Activated CD8-positive, alpha-beta T cell treated with anti-CD3 and anti-CD28 coated beads for 36 hours (primary cell): ENCODE data around the gene ATP6AP2. TPM values are rescaled to one million over a fixed set of nuclear protein-coding genes. Genes with fewer than 3 reads are reported as not detected.
A peak's percentile ranks its signal among the peaks of the same experiment; 100 is the strongest.

Experiments used
- ATAC-seq: fragments of 200-7000 bp; cut with Tn5 transposase; one replicate; pipeline ENCODE4 v1.10.0; 2021; ENCODE audit warnings: mild to moderate bottlenecking, moderate library complexity
- CTCF ChIA-PET: fragments of 350-600 bp; sonication (Branson Sonifier 250); formaldehyde crosslinking; loops from one replicate; lab custom pipeline; 2021; ENCODE audit warnings: antibody characterized with exemption; lab: Charles Lee
- POLR2A ChIA-PET: fragments of 350-600 bp; sonication (Branson Sonifier 250); formaldehyde crosslinking; loops from one replicate; lab custom pipeline; 2021; ENCODE audit warnings: antibody characterized with exemption; lab: Charles Lee
- DNase-seq: peaks from one replicate; pipeline ENCODE4 v3.0.0-alpha.2; 2020
- H3K27ac Mint-ChIP-seq: one replicate; pipeline ENCODE4 v1.8.0; 2021; ENCODE audit warnings: mild to moderate bottlenecking, mixed read lengths
- H3K27me3 Mint-ChIP-seq: one replicate; pipeline ENCODE4 v1.8.0; 2021; ENCODE audit warnings: mixed read lengths
- H3K36me3 Mint-ChIP-seq: one replicate; pipeline ENCODE4 v1.8.0; 2021; ENCODE audit warnings: low read depth, mixed read lengths
- H3K4me1 Mint-ChIP-seq: one replicate; pipeline ENCODE4 v1.8.0; 2021; ENCODE audit warnings: low read depth, mixed read lengths
- H3K4me3 Mint-ChIP-seq: one replicate; pipeline ENCODE4 v1.8.0; 2021; ENCODE audit warnings: mild to moderate bottlenecking, moderate library complexity, mixed read lengths
- H3K9me3 Mint-ChIP-seq: one replicate; pipeline ENCODE4 v1.8.0; 2021; ENCODE audit warnings: mixed read lengths
- intact Hi-C: fragments of 100-400 bp; cut with micrococcal nuclease; formaldehyde crosslinking; loops from one replicate; pipeline ENCODE4 v1.10.0; 2022
- total RNA-seq, 2 experiments: library from RNA; stranded (reverse); gene quantifications; one replicate each; pipeline ENCODE4 v1.2.3, GENCODE V29; 2021
- TF ChIP-seq, protein P1 (sequence below): fragments of 200-600 bp; IDR thresholded peaks from one replicate; pipeline ENCODE4 v1.8.0; 2022; ENCODE audit warnings: antibody characterized with exemption, mild to moderate bottlenecking

ATP6AP2 gene, protein sequence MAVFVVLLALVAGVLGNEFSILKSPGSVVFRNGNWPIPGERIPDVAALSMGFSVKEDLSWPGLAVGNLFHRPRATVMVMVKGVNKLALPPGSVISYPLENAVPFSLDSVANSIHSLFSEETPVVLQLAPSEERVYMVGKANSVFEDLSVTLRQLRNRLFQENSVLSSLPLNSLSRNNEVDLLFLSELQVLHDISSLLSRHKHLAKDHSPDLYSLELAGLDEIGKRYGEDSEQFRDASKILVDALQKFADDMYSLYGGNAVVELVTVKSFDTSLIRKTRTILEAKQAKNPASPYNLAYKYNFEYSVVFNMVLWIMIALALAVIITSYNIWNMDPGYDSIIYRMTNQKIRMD
- total RNA-seq, result 10 to 100 TPM; 42.9 to 45.5 TPM

GRCh38 chrX:40580537-40581335 lies at the start of gene ATP6AP2:
Gene ATP6AP2, plus strand, starts transcription at chrX:40580970. Its CDS starts 96 bp downstream, at chrX:40581066.
- peaks cover 28% of the 10 kb centered on the region for H3K4me1 Mint-ChIP-seq
- H3K9me3 Mint-ChIP-seq, result no peaks in the 10 kb centered on the region
- DNase-seq (peak; percentile 93), ATAC-seq (peak; percentile 98)
- no peaks in the 10 kb centered on the region for H3K36me3 Mint-ChIP-seq
- no peaks in the 10 kb centered on the region for H3K27me3 Mint-ChIP-seq
- intact Hi-C loops, result loop anchor here (10.0 kb wide), 1 partner anchor 64 kb away; the partner anchor contains the start of gene CXorf38
- peak within 1 kb of the TSS; percentile 87 for H3K27ac Mint-ChIP-seq
- TF ChIP-seq, protein P1, sequence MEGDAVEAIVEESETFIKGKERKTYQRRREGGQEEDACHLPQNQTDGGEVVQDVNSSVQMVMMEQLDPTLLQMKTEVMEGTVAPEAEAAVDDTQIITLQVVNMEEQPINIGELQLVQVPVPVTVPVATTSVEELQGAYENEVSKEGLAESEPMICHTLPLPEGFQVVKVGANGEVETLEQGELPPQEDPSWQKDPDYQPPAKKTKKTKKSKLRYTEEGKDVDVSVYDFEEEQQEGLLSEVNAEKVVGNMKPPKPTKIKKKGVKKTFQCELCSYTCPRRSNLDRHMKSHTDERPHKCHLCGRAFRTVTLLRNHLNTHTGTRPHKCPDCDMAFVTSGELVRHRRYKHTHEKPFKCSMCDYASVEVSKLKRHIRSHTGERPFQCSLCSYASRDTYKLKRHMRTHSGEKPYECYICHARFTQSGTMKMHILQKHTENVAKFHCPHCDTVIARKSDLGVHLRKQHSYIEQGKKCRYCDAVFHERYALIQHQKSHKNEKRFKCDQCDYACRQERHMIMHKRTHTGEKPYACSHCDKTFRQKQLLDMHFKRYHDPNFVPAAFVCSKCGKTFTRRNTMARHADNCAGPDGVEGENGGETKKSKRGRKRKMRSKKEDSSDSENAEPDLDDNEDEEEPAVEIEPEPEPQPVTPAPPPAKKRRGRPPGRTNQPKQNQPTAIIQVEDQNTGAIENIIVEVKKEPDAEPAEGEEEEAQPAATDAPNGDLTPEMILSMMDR, result no peak
- H3K4me3 Mint-ChIP-seq, result peak within 1 kb of the TSS; percentile 83
- CTCF ChIA-PET, result interaction anchor here (1.0 to 2.9 kb wide), 3 partner anchors 9 to 37 kb away, joined by 3 to 13 read pairs (median 4); no protein-coding TSS in a partner anchor
- POLR2A ChIA-PET, result interaction anchor here (0.8 to 1.0 kb wide), 2 partner anchors 8 to 14 kb away, joined by 3 read pairs; no protein-coding TSS in a partner anchor

DNA sequence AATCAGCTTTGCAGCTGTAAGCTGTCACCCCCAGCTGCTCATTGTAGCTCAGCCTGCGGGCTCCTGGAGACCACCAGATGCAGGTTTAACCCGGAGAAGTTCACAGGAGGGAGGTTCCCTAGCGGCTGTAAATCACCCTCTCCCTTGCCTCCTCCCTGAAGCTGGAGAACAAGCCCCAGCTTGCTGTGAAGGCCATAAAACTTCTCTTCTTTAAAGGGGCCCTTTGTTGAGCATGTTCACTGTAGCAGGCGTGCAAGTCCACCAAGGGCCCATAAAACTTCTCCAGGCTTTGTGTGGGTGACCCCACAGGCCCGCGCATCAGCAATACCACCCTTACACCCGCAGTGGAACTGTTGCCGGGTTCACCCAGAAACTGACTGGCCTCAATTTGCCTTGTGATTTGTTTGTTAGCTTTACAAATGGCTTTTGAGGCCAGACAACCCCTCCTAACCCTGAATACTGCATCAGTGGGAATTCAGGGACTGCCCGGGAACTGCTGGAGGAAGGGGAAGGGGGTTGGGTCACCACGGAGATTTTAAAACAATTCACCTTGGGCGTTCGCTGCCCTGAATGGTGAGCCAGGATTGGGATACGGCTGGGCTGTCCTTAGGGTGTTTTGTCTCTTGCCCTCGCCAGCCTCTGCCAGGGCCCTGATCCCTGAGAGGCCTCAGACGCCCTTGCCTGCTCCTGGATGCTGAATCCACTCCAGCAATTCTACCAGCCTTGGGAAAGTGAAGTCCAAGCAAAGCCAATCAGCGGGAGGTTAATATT lies 49.5 kb upstream of the ATP6AP2 start:
- intact Hi-C loops, result no loop called here
- ATAC-seq (no peak), DNase-seq (no peak)
- Mint-ChIP-seq H3K27ac (no peak overlapping the region), H3K4me3 (no peak overlapping the region), H3K27me3 (no peaks in the 10 kb centered on the region), H3K36me3 (no peaks in the 10 kb centered on the region), H3K9me3 (no peaks in the 10 kb centered on the region), H3K4me1 (no peaks in the 10 kb centered on the region)
- CTCF ChIA-PET, result no interaction called here
- POLR2A ChIA-PET, result no interaction called here
- TF ChIP-seq, protein P1, result no peak

- ChIA-PET CTCF (no interaction called here), POLR2A (no interaction called here)
- Mint-ChIP-seq H3K9me3 (peaks cover 1% of the 10 kb centered on the region), H3K27me3 (no peaks in the 10 kb centered on the region), H3K4me3 (no peak overlapping the region), H3K27ac (no peak overlapping the region), H3K4me1 (peaks cover 21% of the 10 kb centered on the region), H3K36me3 (no peaks in the 10 kb centered on the region)
- intact Hi-C loops, result no loop called here
- DNase-seq (no peak), ATAC-seq (no peak)
- TF ChIP-seq, protein P1, result no peak
Observed at GRCh38 chrX:40537310-40537709, 43.5 kb upstream of the ATP6AP2 start.

- Mint-ChIP-seq H3K27ac (no peak overlapping the region), H3K4me1 (peaks cover 21% of the 10 kb centered on the region), H3K27me3 (no peaks in the 10 kb centered on the region), H3K36me3 (no peaks in the 10 kb centered on the region), H3K4me3 (no peak overlapping the region), H3K9me3 (peaks cover 1% of the 10 kb centered on the region)
- CTCF ChIA-PET, result interaction anchor here (0.6 to 1.3 kb wide), 4 partner anchors 32 to 104 kb away, joined by 3 to 5 read pairs (median 3); no protein-coding TSS in a partner anchor
- no peak for DNase-seq
- TF ChIP-seq, protein P1, result no peak
- ATAC-seq, result no peak
- intact Hi-C loops, result no loop called here
- POLR2A ChIA-PET, result interaction anchor here (0.9 kb wide), 1 partner anchor 99 kb away, joined by 3 read pairs; no protein-coding TSS in a partner anchor
Observed at GRCh38 chrX:40538406-40538805, 42.4 kb upstream of the ATP6AP2 start.
